PC-3 (cell line): ENCODE data around the gene MED22. TPM values are rescaled to one million over a fixed set of nuclear protein-coding genes. Genes with fewer than 3 reads are reported as not detected.

Source experiments
- ATAC-seq: fragments of 200-7000 bp; cut with Tn5 transposase; 2 replicates; pipeline ENCODE4 v1.9.1; 2020; ENCODE audit warnings: mild to moderate bottlenecking, moderate library complexity
- BruUV-seq: library from RNA; stranded (reverse); fragments of 400-500 nt; replicated peaks from 2 replicates; lab custom pipeline; 2021; lab: Mats Ljungman, UMichigan
- CTCF ChIA-PET: fragments of 300-600 bp; sonication (Branson Sonifier 250); formaldehyde crosslinking; loops from one replicate; lab custom pipeline; 2022; ENCODE audit warnings: antibody characterized with exemption; lab: Charles Lee
- POLR2A ChIA-PET: fragments of 300-600 bp; sonication (Branson Sonifier 250); formaldehyde crosslinking; loops from one replicate; lab custom pipeline; 2022; ENCODE audit warnings: antibody characterized with exemption; ENCODE audit not compliant: unreplicated experiment; lab: Charles Lee
- DNase-seq: peaks from one replicate; pipeline ENCODE4 v3.0.0-alpha.2; 2015
- H2AFZ ChIP-seq: fragments of 300-600 bp; sonication (generic); 2 replicates; pipeline ENCODE4 v1.6.0; 2016; ENCODE audit warnings: antibody characterized with exemption, low read length
- H3F3A ChIP-seq: fragments of 300-600 bp; sonication (generic); one replicate; pipeline ENCODE4 v1.6.0; 2017; ENCODE audit warnings: antibody characterized with exemption, low read length, control low read depth, mild to moderate bottlenecking; ENCODE audit not compliant: unreplicated experiment
- H3K27ac ChIP-seq: fragments of 300-600 bp; sonication (generic); 2 replicates; pipeline ENCODE4 v1.5.1; 2016; ENCODE audit warnings: mild to moderate bottlenecking, low read length
- H3K27me3 ChIP-seq: fragments of 300-600 bp; sonication (generic); 2 replicates; pipeline ENCODE4 v1.6.1; 2016; ENCODE audit warnings: low read length, mixed read lengths
- H3K36me3 ChIP-seq: fragments of 300-600 bp; sonication (generic); 2 replicates; pipeline ENCODE4 v1.6.1; 2016; ENCODE audit warnings: low read depth, mixed run types, low read length, mixed read lengths
- H3K4me1 ChIP-seq: fragments of 300-600 bp; sonication (generic); 2 replicates; pipeline ENCODE4 v1.5.1; 2016; ENCODE audit warnings: low read length; ENCODE audit not compliant: insufficient read depth
- H3K4me2 ChIP-seq: fragments of 300-600 bp; sonication (generic); 2 replicates; pipeline ENCODE4 v1.6.0; 2016; ENCODE audit warnings: low read length
- H3K4me3 ChIP-seq: fragments of 300-600 bp; sonication (generic); 2 replicates; pipeline ENCODE4 v1.5.1; 2016; ENCODE audit warnings: mild to moderate bottlenecking, low read length, mixed read lengths
- H3K79me2 ChIP-seq: fragments of 300-600 bp; sonication (generic); 2 replicates; pipeline ENCODE4 v1.6.1; 2017; ENCODE audit warnings: low read length, mixed read lengths
- H3K9ac ChIP-seq: fragments of 300-600 bp; sonication (generic); 2 replicates; pipeline ENCODE4 v1.6.0; 2016; ENCODE audit warnings: mild to moderate bottlenecking, low read length
- H3K9me2 ChIP-seq: fragments of 300-600 bp; sonication (generic); replicated peaks from 2 replicates; pipeline ENCODE4 v1.6.1; 2016; ENCODE audit warnings: mixed run types, low read length, mixed read lengths
- H3K9me3 ChIP-seq: fragments of 300-600 bp; sonication (generic); 2 replicates; pipeline ENCODE4 v1.6.1; 2016; ENCODE audit warnings: low read length, mixed read lengths
- H4K20me1 ChIP-seq: fragments of 300-600 bp; sonication (generic); 2 replicates; pipeline ENCODE4 v1.6.1; 2016; ENCODE audit warnings: low read length, mixed read lengths
- CTCF ChIP-seq: fragments of 300-600 bp; sonication (generic); conservative IDR thresholded peaks from 2 replicates; pipeline ENCODE4 v1.5.1; 2017; ENCODE audit warnings: antibody characterized with exemption, low read depth, mild to moderate bottlenecking, low read length
- EZH2 ChIP-seq: fragments of 300-600 bp; sonication (generic); IDR thresholded peaks from one replicate; pipeline ENCODE4 v1.6.1; 2017; ENCODE audit warnings: antibody characterized with exemption, mild to moderate bottlenecking, low read length; ENCODE audit not compliant: unreplicated experiment
- EZH2phosphoT487 ChIP-seq: fragments of 300-600 bp; sonication (generic); IDR thresholded peaks from 2 replicates; pipeline ENCODE4 v1.6.1; 2018; ENCODE audit warnings: mild to moderate bottlenecking, antibody characterized with exemption, low read length, borderline replicate concordance
- intact Hi-C: fragments of 100-400 bp; cut with micrococcal nuclease; formaldehyde crosslinking; loops from 2 replicates; pipeline ENCODE4 v1.9.0; 2023
- total RNA-seq: library from RNA; depleted of rRNA; stranded (reverse); fragments of >200 nt; gene quantifications from 2 replicates; pipeline ENCODE4 v1.2.3, GENCODE V29; 2014

Gene MED22
- total RNA-seq, 1 experiment from 2014 or later = 20.5 TPM

- no peaks in the 10 kb centered on the region for H3K9me3 ChIP-seq
- H3K4me1 ChIP-seq = peaks cover 11% of the 10 kb centered on the region
- peaks cover 7% of the 10 kb centered on the region for H3F3A ChIP-seq
- POLR2A ChIA-PET = interaction anchor here (1.1 kb wide), 1 partner anchor 9 kb away, joined by 4 read pairs; no protein-coding TSS in a partner anchor
- H3K36me3 ChIP-seq = peaks cover 18% of the 10 kb centered on the region
- CTCF ChIA-PET = interaction anchor here (0.7 kb wide), 1 partner anchor 69 kb away, joined by 8 read pairs; no protein-coding TSS in a partner anchor
- H3K9ac ChIP-seq = peak overlapping the region; percentile 66
- H3K4me2 ChIP-seq = peak overlapping the region; percentile 80
- no peak overlapping the region for H3K27ac ChIP-seq
- no peak for TF ChIP-seq CTCF
- TF ChIP-seq EZH2 = no peak
- no peak for TF ChIP-seq EZH2phosphoT487
- no peak overlapping the region for H2AFZ ChIP-seq
- BruUV-seq = TSS peak; percentile 36
- H3K4me3 ChIP-seq = peak overlapping the region; percentile 89
- peak; percentile 23 for ATAC-seq
- no peaks in the 10 kb centered on the region for H3K9me2 ChIP-seq
- DNase-seq = no peak
- no peaks in the 10 kb centered on the region for H3K27me3 ChIP-seq
- peaks cover 39% of the 10 kb centered on the region for H3K79me2 ChIP-seq
- peaks cover 4% of the 10 kb centered on the region; the same call in 1 of the 2 replicates for H4K20me1 ChIP-seq
- intact Hi-C loops = loop anchor here (5.0 kb wide), 1 partner anchor 131 kb away; no protein-coding TSS in a partner anchor
These were observed 8.0 kb upstream of the MED22 start for GRCh38 chr9:133355881-133356357.

- peaks cover 13% of the 10 kb centered on the region for H3F3A ChIP-seq
- no peak overlapping the region for H3K9ac ChIP-seq
- POLR2A ChIA-PET = no interaction called here
- ATAC-seq = no peak
- no peak overlapping the region for H3K27ac ChIP-seq
- 0 out of 2 replicates have a peak overlapping the region, but pooled peaks have one; percentile 80 for H3K4me2 ChIP-seq
- H3K9me3 ChIP-seq = no peaks in the 10 kb centered on the region
- no peaks in the 10 kb centered on the region for H3K9me2 ChIP-seq
- H3K79me2 ChIP-seq = peaks cover 46% of the 10 kb centered on the region
- CTCF ChIA-PET = no interaction called here
- DNase-seq = no peak
- H3K4me1 ChIP-seq = peaks cover 13% of the 10 kb centered on the region
- no peak overlapping the region for H2AFZ ChIP-seq
- no peaks in the 10 kb centered on the region for H3K27me3 ChIP-seq
- TF ChIP-seq CTCF (no peak), EZH2phosphoT487 (no peak), EZH2 (no peak)
- peaks cover 13% of the 10 kb centered on the region; the same call in 1 of the 2 replicates for H4K20me1 ChIP-seq
- H3K4me3 ChIP-seq = no peak overlapping the region; the same call in 1 of the 2 replicates
- H3K36me3 ChIP-seq = peaks cover 27% of the 10 kb centered on the region
- no TSS peak for BruUV-seq
- intact Hi-C loops = loop anchor here (5.0 kb wide), 1 partner anchor 133 kb away; no protein-coding TSS in a partner anchor
These were observed 6.8 kb upstream of the MED22 start for GRCh38 chr9:133354766-133355165.

GRCh38 chr9:133353548-133353947 lies 5.6 kb upstream of the MED22 start:
- Histone ChIP-seq H3K4me2 (no peak overlapping the region), H3K9me2 (no peaks in the 10 kb centered on the region), H2AFZ (no peak overlapping the region), H3K79me2 (peaks cover 52% of the 10 kb centered on the region), H3K9me3 (no peaks in the 10 kb centered on the region), H3K4me1 (peaks cover 20% of the 10 kb centered on the region), H3K27me3 (no peaks in the 10 kb centered on the region), H3K4me3 (no peak overlapping the region), H3K9ac (no peak overlapping the region), H4K20me1 (peaks cover 24% of the 10 kb centered on the region), H3K36me3 (peaks cover 39% of the 10 kb centered on the region), H3K27ac (no peak overlapping the region), H3F3A (peaks cover 13% of the 10 kb centered on the region)
- DNase-seq (no peak), ATAC-seq (no peak)
- ChIA-PET CTCF (no interaction called here), POLR2A (no interaction called here)
- no peak for TF ChIP-seq CTCF
- no peak for TF ChIP-seq EZH2
- no peak for TF ChIP-seq EZH2phosphoT487
- BruUV-seq = no TSS peak
- intact Hi-C loops = no loop called here
